Gastrocnemius medialis (tissue), 4 donors: ENCODE results near the gene EYA4. TPM values are rescaled to one million over a fixed set of nuclear protein-coding genes. Genes with fewer than 3 reads are reported as not detected.

Source experiments
- ATAC-seq, 2 donors: fragments of 150-250 bp; one replicate each; pipeline ENCODE4 v1.9.1; 2016
- DNase-seq, 2 donors: peaks; one replicate each; pipeline ENCODE4 v3.0.0-alpha.2; 2019
- H3K27ac ChIP-seq, 4 donors: fragments of 200-600 bp; sonication (generic); 1 replicate in 1 of 4; 2 replicates in 3 of 4; pipeline ENCODE4 v1.5.1; 2016 to 2018; ENCODE audit warnings: mild to moderate bottlenecking in 2 of 4, moderate library complexity in 1 of 4
- H3K27me3 ChIP-seq, 3 donors: fragments of 200-600 bp; sonication (generic) in 2 of 3; 1 replicate in 1 of 3; 2 replicates in 2 of 3; pipeline versions ENCODE4 v1.5.1 to v1.6.0; 2016 to 2019; ENCODE audit warnings: mild to moderate bottlenecking in 1 of 3, moderate library complexity in 1 of 3
- H3K36me3 ChIP-seq, 2 donors: fragments of 200-600 bp; sonication (generic) in 1 of 2; one replicate each; pipeline ENCODE4 v1.5.1; 2017 to 2018
- H3K4me1 ChIP-seq, 2 donors: fragments of 200-600 bp; sonication (generic) in 1 of 2; one replicate each; pipeline ENCODE4 v1.5.1; 2016 to 2017; ENCODE audit warnings: mild to moderate bottlenecking in 2 of 2
- H3K4me3 ChIP-seq, 4 donors: fragments of 200-600 bp; sonication (generic) in 3 of 4; 1 replicate in 1 of 4; 2 replicates in 3 of 4; pipeline ENCODE4 v1.5.1; 2016 to 2019; ENCODE audit warnings: mild to moderate bottlenecking in 2 of 4
- H3K9me3 ChIP-seq, 3 donors: fragments of 200-600 bp; sonication (generic) in 2 of 3; 1 replicate in 1 of 3; 2 replicates in 2 of 3; pipeline ENCODE4 v1.5.1; 2016 to 2019
- POLR2A ChIP-seq, 2 donors: fragments of 450-650 bp; IDR thresholded peaks; one replicate each; pipeline ENCODE4 v1.6.1; 2017; ENCODE audit warnings: antibody characterized with exemption in 2 of 2, mild to moderate bottlenecking in 2 of 2, moderate library complexity in 2 of 2
- in situ Hi-C, 4 donors: fragments of 200-750 bp; cut with MboI; loops; one replicate each; pipeline versions ENCODE4 v1.15.0 to v1.8.0; 2017; ENCODE audit warnings: low sequenced_read_pairs in 4 of 4
- intact Hi-C: fragments of 100-400 bp; cut with DNase I; formaldehyde crosslinking; loops from one replicate; pipeline ENCODE4 v1.15.1; 2023; ENCODE audit warnings: low total_unique reads
- total RNA-seq, 4 donors: library from RNA; depleted of rRNA; stranded (reverse); fragments of >200 nt; gene quantifications; one replicate each; pipeline versions ENCODE4 v1.1.0 to v1.2.3, GENCODE V29; 2016
- TF ChIP-seq, protein P1 (sequence below), 5 experiments: fragments of 450-650 bp in 3 of 5; fragments of 200-600 bp in 2 of 5; sonication (generic) in 2 of 5; IDR thresholded peaks in 4 of 5; conservative IDR thresholded peaks in 1 of 5; 1 replicate in 4 of 5; 2 replicates in 1 of 5; pipeline ENCODE4 v1.5.1; 2016 to 2019; ENCODE audit warnings: antibody characterized with exemption in 5 of 5, mild to moderate bottlenecking in 3 of 5, moderate library complexity in 3 of 5

The EYA4 gene
- total RNA-seq, 4 donors from 2014 or later = 33.7 to 110 (median 62.1) TPM

DNA sequence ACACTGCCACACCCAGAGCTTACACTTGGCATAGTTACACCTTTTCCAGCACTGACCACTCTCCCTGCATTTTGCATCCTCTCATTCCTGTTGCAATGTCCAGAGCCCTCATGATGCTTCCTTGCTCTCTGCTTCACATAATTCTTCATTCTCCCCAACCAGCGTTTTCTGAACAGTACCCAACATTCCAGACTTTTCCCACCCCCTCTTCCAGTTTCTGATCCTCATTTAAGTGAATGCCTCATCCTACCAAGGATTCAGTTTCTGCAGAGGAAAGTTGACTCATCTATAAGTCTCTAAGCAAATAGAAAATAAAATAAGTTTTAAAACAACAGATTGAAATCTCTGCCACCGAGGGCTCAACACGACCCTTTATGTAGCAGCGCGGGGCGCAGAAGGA lies 326.5 kb downstream of the EYA4 start:
- Histone ChIP-seq H3K27me3 (no peaks in the 10 kb centered on the region), H3K9me3 (no peaks in the 10 kb centered on the region), H3K36me3 (no peaks in the 10 kb centered on the region), H3K27ac (no peak overlapping the region), H3K4me3 (no peak overlapping the region), H3K4me1 (peaks cover 0 to 8% of the 10 kb centered on the region in 2 donors)
- TF ChIP-seq, protein P1, sequence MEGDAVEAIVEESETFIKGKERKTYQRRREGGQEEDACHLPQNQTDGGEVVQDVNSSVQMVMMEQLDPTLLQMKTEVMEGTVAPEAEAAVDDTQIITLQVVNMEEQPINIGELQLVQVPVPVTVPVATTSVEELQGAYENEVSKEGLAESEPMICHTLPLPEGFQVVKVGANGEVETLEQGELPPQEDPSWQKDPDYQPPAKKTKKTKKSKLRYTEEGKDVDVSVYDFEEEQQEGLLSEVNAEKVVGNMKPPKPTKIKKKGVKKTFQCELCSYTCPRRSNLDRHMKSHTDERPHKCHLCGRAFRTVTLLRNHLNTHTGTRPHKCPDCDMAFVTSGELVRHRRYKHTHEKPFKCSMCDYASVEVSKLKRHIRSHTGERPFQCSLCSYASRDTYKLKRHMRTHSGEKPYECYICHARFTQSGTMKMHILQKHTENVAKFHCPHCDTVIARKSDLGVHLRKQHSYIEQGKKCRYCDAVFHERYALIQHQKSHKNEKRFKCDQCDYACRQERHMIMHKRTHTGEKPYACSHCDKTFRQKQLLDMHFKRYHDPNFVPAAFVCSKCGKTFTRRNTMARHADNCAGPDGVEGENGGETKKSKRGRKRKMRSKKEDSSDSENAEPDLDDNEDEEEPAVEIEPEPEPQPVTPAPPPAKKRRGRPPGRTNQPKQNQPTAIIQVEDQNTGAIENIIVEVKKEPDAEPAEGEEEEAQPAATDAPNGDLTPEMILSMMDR (IDR thresholded peaks at IDR 0.05 in 4 of 5, conservative IDR thresholded peaks at IDR 0.05 in 1 of 5) = no peak
- TF ChIP-seq POLR2A (IDR thresholded peaks at IDR 0.05) = no peak
- DNase-seq (no peak), ATAC-seq (no peak)
- in situ Hi-C loops (loop anchor here (5.0 to 25.0 kb wide), 7 partner anchors 350 to 1055 kb away; partner anchors contain the start of genes TAAR9 (in 2 of the 4) and STX7 (in 1 of the 4)), intact Hi-C loops (loop anchor here (10.0 kb wide), 2 partner anchors 527 to 1053 kb away; partner anchors contain the start of gene STX7)

DNA sequence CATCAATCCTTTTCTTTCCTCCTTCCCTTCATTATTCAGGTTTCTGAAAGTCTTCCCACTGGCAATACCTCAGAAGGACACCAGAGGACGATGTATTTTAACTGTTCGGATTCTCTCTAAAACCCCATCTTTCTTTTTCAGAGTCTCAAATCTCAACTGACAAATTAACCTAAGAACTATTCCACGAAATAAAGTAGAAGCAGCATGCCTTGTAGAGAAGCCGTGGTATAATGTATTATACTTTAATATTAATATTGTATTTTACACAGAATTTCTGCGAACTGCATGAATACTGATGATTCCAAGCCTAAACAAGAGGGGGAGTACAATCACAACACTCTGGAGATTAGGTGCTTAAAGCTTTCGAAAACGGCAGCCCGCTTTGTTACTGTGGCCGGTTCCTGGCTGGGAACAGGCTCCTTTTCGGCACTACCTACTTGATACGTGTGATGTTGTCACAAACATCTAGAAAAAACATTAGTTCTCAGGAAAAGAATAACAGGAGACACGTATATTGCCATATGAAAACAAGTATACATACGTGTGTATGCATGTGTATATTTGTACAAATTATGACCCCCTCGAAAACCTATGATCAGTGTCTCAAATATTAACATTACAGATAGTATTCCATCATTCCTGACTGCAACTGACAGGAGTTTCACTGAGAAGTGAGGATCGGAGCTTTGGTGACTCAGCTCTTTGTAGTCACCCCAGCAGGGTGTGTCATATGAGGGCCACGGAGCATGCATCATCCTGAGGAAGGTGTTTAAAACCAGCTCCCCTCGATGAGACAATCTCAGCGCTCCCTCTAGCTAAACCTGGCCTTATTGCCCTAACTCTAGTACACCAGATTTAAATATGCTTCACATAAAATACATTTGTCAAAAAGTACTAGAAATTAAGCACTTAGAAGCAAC lies 328.1 kb downstream of the EYA4 start:
- H3K9me3 ChIP-seq = no peaks in the 10 kb centered on the region
- H3K27me3 ChIP-seq = no peaks in the 10 kb centered on the region
- TF ChIP-seq, protein P1 (IDR thresholded peaks at IDR 0.05 in 4 of 5, conservative IDR thresholded peaks at IDR 0.05 in 1 of 5) = peak; percentile 83 to 98 (median 93)
- TF ChIP-seq POLR2A (IDR thresholded peaks at IDR 0.05) = no peak
- in situ Hi-C loops (loop anchor here (5.0 to 25.0 kb wide), 7 partner anchors 348 to 1057 kb away; partner anchors contain the start of genes TAAR9 (in 2 of the 4) and STX7 (in 1 of the 4)), intact Hi-C loops (loop anchor here (1.0 to 10.0 kb wide), 3 partner anchors 347 to 1054 kb away; partner anchors contain the start of gene STX7)
- peak; percentile 26 to 55 for DNase-seq
- H3K36me3 ChIP-seq = no peaks in the 10 kb centered on the region
- H3K4me1 ChIP-seq = peaks cover 0 to 8% of the 10 kb centered on the region in 2 donors
- peak overlapping the region; percentile 45 to 58 (median 52) for H3K4me3 ChIP-seq
- ATAC-seq = peak; percentile 94 to 97
- peak overlapping the region; percentile 51 to 78 (median 72) for H3K27ac ChIP-seq

DNA sequence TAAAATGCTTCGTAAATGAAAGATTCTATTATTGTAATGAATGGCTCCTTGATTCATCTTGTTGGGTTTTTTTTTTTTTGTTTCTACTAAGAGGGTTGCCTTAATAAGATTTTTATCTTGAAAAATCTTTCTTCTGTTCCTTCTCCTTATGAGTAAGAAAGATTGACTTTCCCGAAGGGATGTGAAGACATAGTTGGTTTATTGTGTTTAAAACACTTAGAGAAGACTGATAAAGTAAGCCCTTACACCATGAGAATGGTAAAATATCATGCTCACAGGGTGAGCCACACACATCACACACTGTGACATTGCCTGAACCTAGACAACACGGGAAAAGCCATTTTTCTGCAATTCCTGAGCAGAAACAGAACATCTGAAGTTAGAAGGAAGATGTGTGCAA lies 330.5 kb downstream of the EYA4 start:
- Histone ChIP-seq H3K27ac (no peak overlapping the region), H3K4me3 (no peak overlapping the region), H3K36me3 (no peaks in the 10 kb centered on the region), H3K27me3 (no peaks in the 10 kb centered on the region), H3K4me1 (peaks cover 0 to 8% of the 10 kb centered on the region in 2 donors), H3K9me3 (no peaks in the 10 kb centered on the region)
- ATAC-seq = no peak
- no peak for TF ChIP-seq POLR2A (IDR thresholded peaks at IDR 0.05)
- TF ChIP-seq, protein P1 (IDR thresholded peaks at IDR 0.05 in 4 of 5, conservative IDR thresholded peaks at IDR 0.05 in 1 of 5) = no peak
- no peak for DNase-seq
- intact Hi-C loops = no loop called here
- in situ Hi-C loops = loop anchor here (5.0 to 25.0 kb wide), 6 partner anchors 351 to 1059 kb away; partner anchors contain the start of genes TAAR9 (in 2 of the 4) and STX7 (in 1 of the 4)

DNA sequence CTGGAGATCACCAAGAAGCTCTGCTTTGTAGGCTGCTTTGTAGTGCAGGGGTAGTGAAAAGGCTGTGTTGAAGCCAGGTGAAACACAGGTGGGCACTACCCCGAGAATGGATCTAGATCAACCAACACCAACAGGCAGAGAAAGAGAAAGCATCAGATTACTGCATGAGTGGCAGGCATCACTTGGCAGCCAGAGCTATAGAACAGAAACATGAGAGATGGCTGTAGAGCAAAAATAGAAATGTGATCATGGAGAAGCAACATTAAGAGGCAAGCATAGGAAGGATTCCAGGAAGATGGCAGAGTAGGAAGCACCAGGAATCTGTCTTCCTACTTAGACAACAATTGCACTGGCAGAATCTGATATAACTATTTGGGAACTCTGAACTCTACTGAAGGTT lies 336.7 kb downstream of the EYA4 start:
- in situ Hi-C loops = loop anchor here in 2 of 4 donors (10.0 to 25.0 kb wide), 2 partner anchors 509 to 517 kb away; no protein-coding TSS in a partner anchor
- intact Hi-C loops = no loop called here

More for the DNA sequence above, 336.7 kb downstream of the EYA4 start:
- ATAC-seq (peak; percentile 97 to 99), DNase-seq (peak; percentile 17 to 59)
- H3K36me3 ChIP-seq = no peaks in the 10 kb centered on the region
- no peaks in the 10 kb centered on the region for H3K27me3 ChIP-seq
- H3K4me3 ChIP-seq = no peak overlapping the region
- peak overlapping the region; percentile 4 to 61 (median 26) for H3K27ac ChIP-seq
- TF ChIP-seq, protein P1 (IDR thresholded peaks at IDR 0.05 in 4 of 5, conservative IDR thresholded peaks at IDR 0.05 in 1 of 5) = no peak
- peaks cover 5 to 10% of the 10 kb centered on the region in 2 donors for H3K4me1 ChIP-seq
- no peaks in the 10 kb centered on the region for H3K9me3 ChIP-seq
